ENCODE measurements around the gene MACROD2.

The MACROD2 gene

GRCh38 chr20:14951105-14951504 is 955.8 kb downstream of the MACROD2 start:
- TF ChIP-seq CTCF (IDR thresholded peaks at IDR 0.05; ENCODE audit: extremely low read depth, missing control alignments) = no peak
- no peak for DNase-seq (ENCODE audit: low spot score)

- no peak for DNase-seq (ENCODE audit: low spot score)
Measured at GRCh38 chr20:14951707-14952418, 956.5 kb downstream of the MACROD2 start.

DNA sequence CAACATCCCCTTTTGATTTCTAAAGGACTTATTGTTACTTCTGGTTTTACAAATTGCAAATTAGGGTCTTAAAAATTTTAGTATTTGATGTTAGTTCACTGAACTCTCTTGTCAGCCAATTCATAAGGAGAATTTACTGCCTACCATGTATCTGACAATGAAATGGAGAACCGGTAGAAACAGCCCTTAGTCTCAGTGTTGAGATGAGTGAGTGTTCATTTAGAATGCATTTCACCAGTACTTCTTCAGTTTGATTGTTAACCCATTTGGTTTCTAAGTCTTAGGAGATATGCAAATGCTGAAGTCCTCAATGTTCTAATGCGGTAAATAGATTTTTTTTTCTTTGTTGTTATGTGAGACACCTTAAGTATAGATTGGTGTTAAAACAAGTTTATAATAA is 958.4 kb downstream of the MACROD2 start:
- TF ChIP-seq CTCF (IDR thresholded peaks at IDR 0.05; ENCODE audit: extremely low read depth, missing control alignments) = no peak
- no peak for DNase-seq (ENCODE audit: low spot score)

More at GRCh38 chr20:14951707-14952418, 956.5 kb downstream of the MACROD2 start:
- TF ChIP-seq CTCF (IDR thresholded peaks at IDR 0.05; ENCODE audit: extremely low read depth, missing control alignments) = no peak

DNA sequence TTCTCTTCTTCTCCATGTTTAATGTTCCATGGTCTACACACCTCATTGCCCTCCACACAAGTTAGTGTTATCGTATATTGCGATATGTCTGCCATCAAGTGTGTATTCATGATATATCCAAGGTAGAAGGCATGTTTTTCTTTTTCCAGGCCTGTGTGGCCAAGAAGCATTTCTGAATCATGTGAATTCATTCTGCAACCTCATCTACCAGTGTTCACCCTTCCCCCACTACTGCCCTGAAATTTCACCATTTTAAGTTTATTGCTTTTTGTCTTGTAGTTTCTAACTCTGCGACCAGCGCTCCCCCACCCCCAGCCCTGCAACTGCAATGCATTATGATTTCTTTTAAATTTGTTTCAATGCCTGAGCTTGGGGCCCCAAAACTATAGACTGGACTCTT is 960.1 kb downstream of the MACROD2 start:
- no peak for TF ChIP-seq CTCF (IDR thresholded peaks at IDR 0.05; ENCODE audit: extremely low read depth, missing control alignments)
- DNase-seq (ENCODE audit: low spot score) = no peak

DNA sequence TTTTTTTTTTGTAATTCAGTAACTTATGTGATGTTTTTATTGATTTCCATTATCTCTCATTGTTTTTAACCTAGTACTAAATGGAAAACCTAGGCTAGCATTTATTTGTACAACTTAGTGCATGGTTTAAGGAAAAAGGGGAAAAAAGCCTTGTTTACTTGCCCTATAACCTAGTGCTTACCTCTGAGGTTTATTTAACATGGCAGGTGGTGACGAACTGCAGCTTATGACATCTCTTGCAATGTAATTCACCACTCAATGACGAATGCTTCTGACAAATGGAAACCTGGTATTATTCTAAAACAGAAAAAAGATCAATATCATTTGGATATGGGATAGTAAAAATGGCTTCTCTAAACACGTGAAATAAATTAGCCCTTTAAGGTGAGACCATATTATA is 960.7 kb downstream of the MACROD2 start:
- DNase-seq (ENCODE audit: low spot score) = no peak
- no peak for TF ChIP-seq CTCF (IDR thresholded peaks at IDR 0.05; ENCODE audit: extremely low read depth, missing control alignments)

GRCh38 chr20:14956538-14956937 is 961.2 kb downstream of the MACROD2 start:
- DNase-seq (ENCODE audit: low spot score) = no peak
- no peak for TF ChIP-seq CTCF (IDR thresholded peaks at IDR 0.05; ENCODE audit: extremely low read depth, missing control alignments)

DNA sequence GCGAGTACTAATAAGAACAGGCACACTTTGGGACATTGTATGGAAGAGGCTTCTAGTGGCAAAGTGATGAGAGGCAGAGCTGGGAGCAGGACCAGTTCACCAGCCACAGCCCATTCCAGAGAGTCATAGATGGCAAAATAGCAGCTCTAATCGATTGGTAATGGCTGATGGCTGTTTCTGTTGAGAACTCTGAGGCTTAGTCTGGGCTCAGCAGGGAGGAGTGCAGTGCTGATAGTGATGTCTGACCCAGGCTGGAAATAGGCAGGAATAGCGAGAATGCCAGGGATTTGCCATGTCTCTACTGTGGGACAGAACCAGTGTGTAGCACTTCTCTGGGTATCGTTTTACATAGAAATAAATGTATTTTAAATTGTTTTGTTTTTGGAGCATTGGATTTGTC is 962.1 kb downstream of the MACROD2 start:
- no peak for DNase-seq (ENCODE audit: low spot score)
- no peak for TF ChIP-seq CTCF (IDR thresholded peaks at IDR 0.05; ENCODE audit: extremely low read depth, missing control alignments)
